GM23338 (cell line): ENCODE data around the gene RFC3.

Experiments
- CREB1 ChIP-seq: fragments of 250-450 bp; sonication (Bioruptor Pico); IDR thresholded peaks from 2 replicates; pipeline ENCODE4 v1.5.0; 2020; ENCODE audit warnings: low read depth, mild to moderate bottlenecking, moderate library complexity
- CTCF ChIP-seq, 2 experiments: fragments of 200-600 bp in 1 of 2; sonication (generic) in 1 of 2; conservative IDR thresholded peaks; 2 replicates each; pipeline versions ENCODE4 v1.5.1 to v1.6.1; 2016 to 2017; ENCODE audit warnings: antibody characterized with exemption in 2 of 2, low read depth in 2 of 2, mild to moderate bottlenecking in 2 of 2, moderate library complexity in 1 of 2
- ETS1 ChIP-seq: IDR thresholded peaks from 2 replicates; pipeline ENCODE4 v1.6.1; 2016; ENCODE audit warnings: antibody characterized with exemption
- EZH2 ChIP-seq: fragments of 200-600 bp; sonication (generic); IDR thresholded peaks from one replicate; pipeline ENCODE4 v1.8.0; 2017; ENCODE audit warnings: antibody characterized with exemption, mild to moderate bottlenecking, low read depth; ENCODE audit not compliant: unreplicated experiment
- EZH2phosphoT487 ChIP-seq: fragments of 200-600 bp; sonication (generic); IDR thresholded peaks from one replicate; pipeline ENCODE4 v1.8.1; 2018; ENCODE audit warnings: antibody characterized with exemption; ENCODE audit not compliant: unreplicated experiment
- JUNB ChIP-seq: IDR thresholded peaks from one replicate; pipeline ENCODE4 v1.6.1; 2016; ENCODE audit warnings: antibody characterized with exemption; ENCODE audit not compliant: unreplicated experiment
- NANOG ChIP-seq: IDR thresholded peaks from 2 replicates; pipeline ENCODE4 v1.6.1; 2016; ENCODE audit warnings: antibody characterized with exemption, borderline replicate concordance
- POLR2AphosphoS5 ChIP-seq: IDR thresholded peaks from 2 replicates; pipeline ENCODE4 v1.6.1; 2016; ENCODE audit warnings: antibody characterized with exemption, low read depth
- REST ChIP-seq: IDR thresholded peaks from one replicate; pipeline ENCODE4 v1.6.1; 2018; ENCODE audit warnings: antibody characterized with exemption; ENCODE audit not compliant: unreplicated experiment
- ZNF114 ChIP-seq: fragments of 250-450 bp; sonication (Bioruptor Pico); IDR thresholded peaks from 2 replicates; pipeline ENCODE4 v1.5.0; 2020; ENCODE audit warnings: mild to moderate bottlenecking, moderate library complexity
- ZNF462 ChIP-seq: fragments of 250-450 bp; sonication (Bioruptor Pico); IDR thresholded peaks from 2 replicates; pipeline ENCODE4 v1.5.0; 2020; ENCODE audit warnings: mild to moderate bottlenecking, moderate library complexity

GRCh38 chr13:33860526-33860925 is 42.6 kb downstream of the RFC3 start:
- no peak for TF ChIP-seq POLR2AphosphoS5
- TF ChIP-seq EZH2 = no peak
- TF ChIP-seq CTCF (conservative IDR thresholded peaks at IDR 0.05; ENCODE audit: low read depth in 2 of 2) = no peak
- no peak for TF ChIP-seq NANOG
- TF ChIP-seq ETS1 = no peak
- no peak for TF ChIP-seq JUNB
- no peak for TF ChIP-seq EZH2phosphoT487
- no peak for TF ChIP-seq REST
- no peak for TF ChIP-seq ZNF114 (CRISPR knock-in tag)
- no peak for TF ChIP-seq CREB1 (CRISPR knock-in tag)
- TF ChIP-seq ZNF462 (CRISPR knock-in tag) = no peak
